H9 (cell line): ENCODE measurements around the gene SHB. TPM values are rescaled to one million over a fixed set of nuclear protein-coding genes. Genes with fewer than 3 reads are reported as not detected.

Experiments used
- DNase-seq: peaks from one replicate; pipeline ENCODE4 v3.0.0-alpha.2; 2017
- H2AFZ ChIP-seq: one replicate; pipeline ENCODE4 v1.6.1; 2013; ENCODE audit warnings: mild to moderate bottlenecking, low read length, control low read depth, moderate library complexity
- H2AK5ac ChIP-seq: 2 replicates; pipeline ENCODE4 v1.6.1; 2013; ENCODE audit warnings: low read length, control low read depth, mixed read lengths; ENCODE audit not compliant: insufficient read length
- H2BK120ac ChIP-seq: one replicate; pipeline ENCODE4 v1.6.1; 2013; ENCODE audit warnings: low read depth, mild to moderate bottlenecking, low read length, control low read depth, inconsistent platforms; ENCODE audit not compliant: poor library complexity, severe bottlenecking
- H2BK12ac ChIP-seq: 2 replicates; pipeline ENCODE4 v1.6.1; 2013; ENCODE audit warnings: low read length, control low read depth, mixed read lengths, low read depth; ENCODE audit not compliant: insufficient read length
- H2BK15ac ChIP-seq: 2 replicates; pipeline ENCODE4 v1.6.1; 2013; ENCODE audit warnings: low read depth, low read length, control low read depth
- H2BK20ac ChIP-seq: one replicate; pipeline ENCODE4 v1.6.1; 2013; ENCODE audit warnings: low read depth, mild to moderate bottlenecking, low read length, control low read depth, inconsistent platforms; ENCODE audit not compliant: poor library complexity, severe bottlenecking
- H2BK5ac ChIP-seq: 2 replicates; pipeline ENCODE4 v1.6.1; 2013; ENCODE audit warnings: low read length, control low read depth, mixed read lengths; ENCODE audit not compliant: insufficient read length
- H3K14ac ChIP-seq: 2 replicates; pipeline ENCODE4 v1.6.1; 2013; ENCODE audit warnings: low read length, control low read depth; ENCODE audit not compliant: insufficient read depth
- H3K18ac ChIP-seq: 2 replicates; pipeline ENCODE4 v1.6.1; 2013; ENCODE audit warnings: low read depth, mild to moderate bottlenecking, mixed read lengths, low read length, control low read depth; ENCODE audit not compliant: insufficient read length
- H3K23ac ChIP-seq: 2 replicates; pipeline ENCODE4 v1.6.1; 2013; ENCODE audit warnings: low read length, control low read depth, mixed read lengths, low read depth; ENCODE audit not compliant: insufficient read length
- H3K23me2 ChIP-seq: 2 replicates; pipeline ENCODE4 v1.6.1; 2013; ENCODE audit warnings: low read depth, mild to moderate bottlenecking, mixed read lengths, low read length, control low read depth; ENCODE audit not compliant: insufficient read length, poor library complexity, severe bottlenecking
- H3K27ac ChIP-seq: 2 replicates; pipeline ENCODE4 v1.5.1; 2013; ENCODE audit warnings: low read length, control low read depth, mixed read lengths, low read depth; ENCODE audit not compliant: insufficient read length
- H3K27me3 ChIP-seq: 2 replicates; pipeline ENCODE4 v1.6.1; 2013; ENCODE audit warnings: low read length, control low read depth, inconsistent platforms; ENCODE audit not compliant: insufficient read depth
- H3K4ac ChIP-seq: 2 replicates; pipeline ENCODE4 v1.6.1; 2013; ENCODE audit warnings: low read depth, mild to moderate bottlenecking, control low read depth, inconsistent platforms, low read length, moderate library complexity
- H3K4me1 ChIP-seq: 2 replicates; pipeline ENCODE4 v1.6.1; 2013; ENCODE audit warnings: low read length, control low read depth, inconsistent platforms; ENCODE audit not compliant: insufficient read depth
- H3K4me2 ChIP-seq: 2 replicates; pipeline ENCODE4 v1.6.1; 2013; ENCODE audit warnings: low read length, control low read depth, mixed read lengths; ENCODE audit not compliant: insufficient read length, insufficient read depth
- H3K56ac ChIP-seq: 2 replicates; pipeline ENCODE4 v1.6.1; 2013; ENCODE audit warnings: low read depth, mild to moderate bottlenecking, mixed read lengths, low read length, control low read depth; ENCODE audit not compliant: insufficient read length
- H3K79me1 ChIP-seq: 2 replicates; pipeline ENCODE4 v1.6.1; 2013; ENCODE audit warnings: low read depth, mild to moderate bottlenecking, moderate library complexity, low read length, control low read depth, inconsistent platforms; ENCODE audit not compliant: insufficient read depth, poor library complexity, severe bottlenecking
- H3K79me2 ChIP-seq: 2 replicates; pipeline ENCODE4 v1.6.1; 2013; ENCODE audit warnings: low read length, control low read depth, inconsistent platforms; ENCODE audit not compliant: insufficient read depth
- H3K9ac ChIP-seq: 2 replicates; pipeline ENCODE4 v1.6.1; 2013; ENCODE audit warnings: low read length, control low read depth, mixed read lengths; ENCODE audit not compliant: insufficient read length; ENCODE audit errors: extremely low read depth
- H3K9me3 ChIP-seq: one replicate; pipeline ENCODE4 v1.6.1; 2013; ENCODE audit warnings: low read depth, low read length, inconsistent platforms; ENCODE audit not compliant: control insufficient read depth
- H3T11ph ChIP-seq: one replicate; pipeline ENCODE4 v1.6.1; 2013; ENCODE audit warnings: mild to moderate bottlenecking, low read length, control low read depth, inconsistent platforms
- H4K20me1 ChIP-seq: one replicate; pipeline ENCODE4 v1.6.1; 2013; ENCODE audit not compliant: control insufficient read depth, insufficient read length, insufficient read depth
- H4K5ac ChIP-seq: 2 replicates; pipeline ENCODE4 v1.6.1; 2013; ENCODE audit warnings: low read depth, mild to moderate bottlenecking, mixed read lengths, low read length, control low read depth; ENCODE audit not compliant: insufficient read length
- H4K8ac ChIP-seq: replicated peaks from 2 replicates; pipeline ENCODE4 v1.6.1; 2013; ENCODE audit warnings: low read length, control low read depth, mixed read lengths, low read depth; ENCODE audit not compliant: insufficient read length
- H4K91ac ChIP-seq: 2 replicates; pipeline ENCODE4 v1.6.1; 2013; ENCODE audit warnings: low read depth, mild to moderate bottlenecking, moderate library complexity, mixed read lengths, low read length, control low read depth; ENCODE audit not compliant: insufficient read length
- H3K27ac Mint-ChIP-seq, 3 experiments: 2 replicates in 2 of 3; 3 replicates in 1 of 3; pipeline ENCODE4 v1.8.0; 2020 to 2021; ENCODE audit warnings: mixed read lengths in 3 of 3, mild to moderate bottlenecking in 1 of 3, moderate library complexity in 1 of 3
- H3K27me3 Mint-ChIP-seq: 2 replicates; pipeline ENCODE4 v1.8.0; 2021; ENCODE audit warnings: low read depth, mild to moderate bottlenecking, moderate library complexity, mixed read lengths
- H3K36me3 Mint-ChIP-seq, 3 experiments: 2 replicates in 2 of 3; 3 replicates in 1 of 3; pipeline ENCODE4 v1.8.0; 2020 to 2021; ENCODE audit warnings: low read depth in 3 of 3, mixed read lengths in 3 of 3; ENCODE audit not compliant: insufficient read depth in 1 of 3
- H3K4me1 Mint-ChIP-seq, 2 experiments: 2 replicates each; pipeline ENCODE4 v1.8.0; 2020; ENCODE audit warnings: mixed read lengths in 2 of 2
- H3K4me3 Mint-ChIP-seq, 2 experiments: 2 replicates in 1 of 2; 3 replicates in 1 of 2; pipeline ENCODE4 v1.8.0; 2020 to 2021; ENCODE audit warnings: mild to moderate bottlenecking in 2 of 2, mixed read lengths in 2 of 2, moderate library complexity in 1 of 2
- H3K9me3 Mint-ChIP-seq, 2 experiments: 2 replicates in 1 of 2; 3 replicates in 1 of 2; pipeline ENCODE4 v1.8.0; 2020; ENCODE audit warnings: mild to moderate bottlenecking in 2 of 2, mixed read lengths in 2 of 2, moderate library complexity in 1 of 2
- WGBS: extraction: QIAGEN DNeasy Blood & Tissue Kit; methylation state at CpG from one replicate; pipeline ENCODE4 v1.1.7; 2013; ENCODE audit warnings: missing lambda C conversion rate, low lambda C conversion rate, mixed read lengths; ENCODE audit not compliant: insufficient read length; ENCODE audit errors: extremely low coverage; 5-methylcytosine and 5-hydroxymethylcytosine counted together
- total RNA-seq: library from RNA; stranded (reverse); gene quantifications from 2 replicates; pipeline ENCODE4 v1.2.1, GENCODE V29; 2021
- TF ChIP-seq, protein P1 (sequence below): fragments of 200-600 bp; sonication (generic); conservative IDR thresholded peaks from 3 replicates; pipeline ENCODE4 v1.8.0; 2021; ENCODE audit warnings: antibody characterized with exemption, mild to moderate bottlenecking

The SHB gene
- total RNA-seq, 1 experiment from 2014 or later = 14.6 TPM

DNA sequence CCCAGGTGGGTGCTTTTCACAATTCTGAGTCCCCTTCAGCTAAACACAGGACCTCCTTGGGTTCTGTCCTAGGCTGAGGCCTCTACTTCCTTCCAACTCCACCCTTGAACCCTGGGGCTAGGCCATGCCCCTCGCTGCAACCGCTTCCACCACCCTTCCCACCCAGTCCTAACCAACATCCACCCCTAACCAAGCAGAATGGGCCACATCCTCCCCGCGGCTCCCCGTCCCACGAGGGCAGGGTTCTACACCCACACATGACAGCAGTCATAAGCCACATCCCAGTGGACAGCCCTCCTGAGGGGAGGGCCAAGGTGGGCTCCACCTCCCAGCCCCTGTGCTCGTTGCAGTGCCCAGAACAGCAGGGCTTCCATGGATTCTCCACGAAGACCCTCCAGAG, 65.8 kb downstream of the SHB start:
- H3K4me1 Mint-ChIP-seq = peaks cover 32 to 54% of the 10 kb centered on the region in 2 experiments
- Histone ChIP-seq H2BK12ac (no peak overlapping the region), H2BK20ac (no peak overlapping the region), H4K5ac (no peak overlapping the region), H3K14ac (no peak overlapping the region; the same call in 1 of the 2 replicates), H3K27ac (no peak overlapping the region), H2AK5ac (no peak overlapping the region), H3K9ac (no peak overlapping the region), H3K79me2 (no peaks in the 10 kb centered on the region), H3K23ac (no peak overlapping the region), H2AFZ (no peak overlapping the region), H4K20me1 (peaks cover 3% of the 10 kb centered on the region), H3K9me3 (no peaks in the 10 kb centered on the region), H3K56ac (no peak overlapping the region), H3K4me2 (no peak overlapping the region), H3K4me1 (peaks cover 7% of the 10 kb centered on the region; the same call in 1 of the 2 replicates), H4K91ac (no peak overlapping the region), H3K4ac (no peak overlapping the region), H3K18ac (no peak overlapping the region), H2BK5ac (no peak overlapping the region), H3K79me1 (no peaks in the 10 kb centered on the region), H3K23me2 (no peaks in the 10 kb centered on the region), H2BK15ac (no peak overlapping the region), H4K8ac (no peak overlapping the region), H3K27me3 (no peaks in the 10 kb centered on the region), H3T11ph (no peak overlapping the region), H2BK120ac (no peak overlapping the region)
- no CpG with 5 or more reads among the region's 8 CpGs for WGBS
- no peaks in the 10 kb centered on the region for H3K36me3 Mint-ChIP-seq
- H3K27ac Mint-ChIP-seq = peak overlapping the region in 1 of 3 experiments; percentile 85; a peak in 2 of 7 replicates
- no peaks in the 10 kb centered on the region for H3K27me3 Mint-ChIP-seq
- TF ChIP-seq, protein P1, sequence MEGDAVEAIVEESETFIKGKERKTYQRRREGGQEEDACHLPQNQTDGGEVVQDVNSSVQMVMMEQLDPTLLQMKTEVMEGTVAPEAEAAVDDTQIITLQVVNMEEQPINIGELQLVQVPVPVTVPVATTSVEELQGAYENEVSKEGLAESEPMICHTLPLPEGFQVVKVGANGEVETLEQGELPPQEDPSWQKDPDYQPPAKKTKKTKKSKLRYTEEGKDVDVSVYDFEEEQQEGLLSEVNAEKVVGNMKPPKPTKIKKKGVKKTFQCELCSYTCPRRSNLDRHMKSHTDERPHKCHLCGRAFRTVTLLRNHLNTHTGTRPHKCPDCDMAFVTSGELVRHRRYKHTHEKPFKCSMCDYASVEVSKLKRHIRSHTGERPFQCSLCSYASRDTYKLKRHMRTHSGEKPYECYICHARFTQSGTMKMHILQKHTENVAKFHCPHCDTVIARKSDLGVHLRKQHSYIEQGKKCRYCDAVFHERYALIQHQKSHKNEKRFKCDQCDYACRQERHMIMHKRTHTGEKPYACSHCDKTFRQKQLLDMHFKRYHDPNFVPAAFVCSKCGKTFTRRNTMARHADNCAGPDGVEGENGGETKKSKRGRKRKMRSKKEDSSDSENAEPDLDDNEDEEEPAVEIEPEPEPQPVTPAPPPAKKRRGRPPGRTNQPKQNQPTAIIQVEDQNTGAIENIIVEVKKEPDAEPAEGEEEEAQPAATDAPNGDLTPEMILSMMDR = no peak
- DNase-seq = no peak
- no peaks in the 10 kb centered on the region for H3K9me3 Mint-ChIP-seq
- H3K4me3 Mint-ChIP-seq = no peak overlapping the region
